Measurements from ENCODE around the gene SSTR1.

DNA sequence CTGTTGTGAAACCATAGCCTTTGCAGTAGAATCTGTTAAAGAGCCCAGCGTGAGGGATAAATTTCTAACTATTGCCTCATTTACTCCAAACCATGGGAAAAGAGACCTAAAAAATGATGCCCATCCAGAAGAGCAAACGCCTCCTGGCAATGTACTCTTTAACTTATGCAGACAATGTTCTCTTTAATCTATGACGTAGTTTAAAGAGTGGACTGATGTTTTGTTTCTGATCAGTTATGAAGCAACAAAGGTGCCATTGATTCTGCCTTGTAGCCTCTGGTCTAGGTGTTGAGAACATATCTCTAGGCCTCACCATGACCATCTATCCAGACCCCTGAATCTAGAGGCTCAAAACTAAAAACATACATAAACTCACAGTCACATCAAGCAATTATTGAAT is 13.4 kb downstream of the SSTR1 start:
- TF ChIP-seq, protein P1, sequence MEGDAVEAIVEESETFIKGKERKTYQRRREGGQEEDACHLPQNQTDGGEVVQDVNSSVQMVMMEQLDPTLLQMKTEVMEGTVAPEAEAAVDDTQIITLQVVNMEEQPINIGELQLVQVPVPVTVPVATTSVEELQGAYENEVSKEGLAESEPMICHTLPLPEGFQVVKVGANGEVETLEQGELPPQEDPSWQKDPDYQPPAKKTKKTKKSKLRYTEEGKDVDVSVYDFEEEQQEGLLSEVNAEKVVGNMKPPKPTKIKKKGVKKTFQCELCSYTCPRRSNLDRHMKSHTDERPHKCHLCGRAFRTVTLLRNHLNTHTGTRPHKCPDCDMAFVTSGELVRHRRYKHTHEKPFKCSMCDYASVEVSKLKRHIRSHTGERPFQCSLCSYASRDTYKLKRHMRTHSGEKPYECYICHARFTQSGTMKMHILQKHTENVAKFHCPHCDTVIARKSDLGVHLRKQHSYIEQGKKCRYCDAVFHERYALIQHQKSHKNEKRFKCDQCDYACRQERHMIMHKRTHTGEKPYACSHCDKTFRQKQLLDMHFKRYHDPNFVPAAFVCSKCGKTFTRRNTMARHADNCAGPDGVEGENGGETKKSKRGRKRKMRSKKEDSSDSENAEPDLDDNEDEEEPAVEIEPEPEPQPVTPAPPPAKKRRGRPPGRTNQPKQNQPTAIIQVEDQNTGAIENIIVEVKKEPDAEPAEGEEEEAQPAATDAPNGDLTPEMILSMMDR (IDR thresholded peaks at IDR 0.05) = no peak
- no peak for TF ChIP-seq CEBPB (IDR thresholded peaks at IDR 0.05)

Data from A549 (cell line).